ENCODE data around the gene UBR4. TPM values are rescaled to one million over a fixed set of nuclear protein-coding genes. Genes with fewer than 3 reads are reported as not detected.

UBR4 gene
- polyA plus RNA-seq, 1 of the 3 experiments (the other 2 are of a cell fraction): 68.7 TPM

GRCh38 chr1:19160831-19161230, 49.2 kb downstream of the UBR4 start:
- H3F3A ChIP-seq (replicated peaks; ENCODE audit: insufficient read depth): peaks cover 25% of the 10 kb centered on the region
- H3K9ac ChIP-seq: no peak overlapping the region
- no peaks in the 10 kb centered on the region for H3K9me2 ChIP-seq
- ChIA-PET POLR2A (no interaction called here), CTCF (interaction anchor here (0.6 to 1.4 kb wide), 3 partner anchors 9 to 80 kb away, joined by 3 to 4 read pairs (median 3); no protein-coding TSS in a partner anchor)
- no peak overlapping the region for H3K4me3 ChIP-seq (ENCODE audit: low read depth in 2 of 2, low read length in 1 of 2)
- H3K9me3 ChIP-seq: no peaks in the 10 kb centered on the region
- H3K27me3 ChIP-seq (ENCODE audit: insufficient read depth): no peaks in the 10 kb centered on the region
- H3K4me2 ChIP-seq: no peak overlapping the region
- peaks cover 92 to 96% of the 10 kb centered on the region in 2 experiments for H3K36me3 ChIP-seq (replicated peaks in 1 of 2; ENCODE audit: control insufficient read depth in 1 of 2, insufficient read depth in 2 of 2, low read length in 1 of 2)
- H4K20me1 ChIP-seq (ENCODE audit: insufficient read depth): peaks cover 8% of the 10 kb centered on the region
- H3K79me2 ChIP-seq (ENCODE audit: insufficient read depth): no peaks in the 10 kb centered on the region
- DNase-seq: no peak
- TF ChIP-seq RFX5 (IDR thresholded peaks at IDR 0.05; ENCODE audit: low read length) (no peak), RAD21 (IDR thresholded peaks at IDR 0.05; ENCODE audit: low read length) (no peak), TCF12 (IDR thresholded peaks at IDR 0.05) (no peak), FOSL2 (IDR thresholded peaks at IDR 0.05; ENCODE audit: borderline replicate concordance, low read depth) (no peak), RXRA (IDR thresholded peaks at IDR 0.05; ENCODE audit: borderline replicate concordance, low read depth) (no peak), RCOR1 (IDR thresholded peaks at IDR 0.05; ENCODE audit: low read length) (no peak), YY1 (IDR thresholded peaks at IDR 0.05; ENCODE audit: low read depth) (no peak), USF2 (IDR thresholded peaks at IDR 0.05; ENCODE audit: borderline replicate concordance, low read depth, low read length) (no peak), REST (IDR thresholded peaks at IDR 0.05; ENCODE audit: low read depth, low read length) (no peak), NFIC (IDR thresholded peaks at IDR 0.05; ENCODE audit: borderline replicate concordance) (no peak), FOXJ3 (CRISPR knock-in tag; IDR thresholded peaks at IDR 0.05) (no peak), USF1 (IDR thresholded peaks at IDR 0.05; ENCODE audit: borderline replicate concordance, low read depth) (no peak), POLR2AphosphoS5 (IDR thresholded peaks at IDR 0.05; ENCODE audit: low read depth, low read length) (no peak), NRF1 (IDR thresholded peaks at IDR 0.05; ENCODE audit: low read depth, low read length) (no peak)
- peaks cover 0 to 10% of the 10 kb centered on the region in 2 experiments; a peak in 1 of 4 replicates for H3K4me1 ChIP-seq (ENCODE audit: control insufficient read depth in 1 of 2, insufficient read depth in 2 of 2, low read depth in 1 of 2, low read length in 1 of 2)
- 92% methylated on average over 7 of the region's 7 CpGs for WGBS (ENCODE audit: low lambda C conversion rate)
- H3K27ac ChIP-seq (ENCODE audit: low read depth in 2 of 2, low read length in 1 of 2): no peak overlapping the region
- H2AFZ ChIP-seq (ENCODE audit: low read depth): no peak overlapping the region
